LNCAP (cell line): ENCODE results near the gene AFAP1.

Experiments used
- CTCF ChIP-seq: fragments of 450-650 bp; IDR thresholded peaks from 2 replicates; pipeline ENCODE4 v1.5.1; 2017; ENCODE audit warnings: mild to moderate bottlenecking

AFAP1 gene

GRCh38 chr4:7879127-7879526 lies 60.5 kb downstream of the AFAP1 start:
- no peak for TF ChIP-seq CTCF

- no peak for TF ChIP-seq CTCF
Observed at GRCh38 chr4:7878323-7878722, 61.3 kb downstream of the AFAP1 start.

GRCh38 chr4:7877176-7877575 lies 62.5 kb downstream of the AFAP1 start:
- no peak for TF ChIP-seq CTCF

GRCh38 chr4:7876201-7876875 lies 63.3 kb downstream of the AFAP1 start:
- no peak for TF ChIP-seq CTCF

GRCh38 chr4:7874838-7875237 lies 64.8 kb downstream of the AFAP1 start:
- no peak for TF ChIP-seq CTCF

- TF ChIP-seq CTCF = no peak
Observed at GRCh38 chr4:7873881-7874280, 65.8 kb downstream of the AFAP1 start.

GRCh38 chr4:7872264-7872771 lies 67.3 kb downstream of the AFAP1 start:
- no peak for TF ChIP-seq CTCF

GRCh38 chr4:7871356-7871755 lies 68.3 kb downstream of the AFAP1 start:
- no peak for TF ChIP-seq CTCF
